A673 (cell line): Measurements from ENCODE around the gene PDXDC1.

ENCODE experiments used
- CTCF ChIP-seq: fragments of 300-800, 200-600 bp; sonication (generic); conservative IDR thresholded peaks from 2 replicates; pipeline ENCODE4 v1.5.1; 2017; ENCODE audit warnings: low read depth, mild to moderate bottlenecking, antibody characterized with exemption, low read length, moderate library complexity, mixed read lengths
- EZH2 ChIP-seq: fragments of 200-600 bp; sonication (generic); IDR thresholded peaks from 2 replicates; pipeline ENCODE4 v1.6.1; 2017; ENCODE audit warnings: borderline replicate concordance, low read depth, mild to moderate bottlenecking, mixed read lengths, antibody characterized with exemption, low read length; ENCODE audit not compliant: poor library complexity, severe bottlenecking

DNA sequence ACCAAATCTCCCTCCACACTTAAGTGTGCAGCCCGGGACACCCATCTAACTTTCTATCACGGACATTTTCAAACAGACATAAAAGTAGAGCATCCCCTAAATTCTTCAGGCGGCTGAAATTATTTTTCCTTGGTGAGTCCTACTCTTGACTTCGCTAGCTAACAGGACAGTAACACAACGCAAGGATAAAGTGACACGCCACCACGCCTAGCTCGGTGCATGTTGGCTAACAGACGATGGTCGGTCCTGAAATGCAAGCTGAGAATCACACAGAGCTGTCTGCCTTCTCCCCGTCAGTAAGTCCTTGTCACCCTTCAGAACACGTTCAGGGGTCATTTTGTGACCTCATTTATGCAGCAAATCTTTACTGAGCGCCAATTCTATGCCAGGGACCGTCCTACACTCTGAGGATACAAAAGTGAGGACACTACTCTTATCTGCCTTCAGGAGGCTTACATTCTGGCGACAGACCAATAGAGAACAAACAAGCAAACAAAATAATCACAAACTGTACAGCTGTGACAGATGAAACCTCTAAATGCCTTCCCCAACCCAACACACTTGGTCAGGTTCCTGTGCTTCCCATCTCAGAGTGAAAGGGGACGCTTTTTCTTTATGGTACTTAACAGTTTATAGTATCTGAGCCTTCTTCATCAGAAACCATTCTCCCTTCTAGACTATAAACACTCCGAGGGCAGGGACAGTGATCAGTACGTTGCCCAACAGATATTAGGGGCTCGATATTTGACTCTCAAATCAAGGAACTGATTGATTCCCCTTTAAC is 79.7 kb downstream of the PDXDC1 start:
- no peak for TF ChIP-seq CTCF
- TF ChIP-seq EZH2, result no peak
